GM12801 (cell line): ENCODE measurements around the gene MAP3K1.

ENCODE experiments used
- TF ChIP-seq, protein P1 (sequence below): IDR thresholded peaks from one replicate; pipeline ENCODE4 v1.5.1; 2011; ENCODE audit warnings: control low read depth; ENCODE audit not compliant: insufficient read length; ENCODE audit errors: extremely low read depth

MAP3K1 gene

DNA sequence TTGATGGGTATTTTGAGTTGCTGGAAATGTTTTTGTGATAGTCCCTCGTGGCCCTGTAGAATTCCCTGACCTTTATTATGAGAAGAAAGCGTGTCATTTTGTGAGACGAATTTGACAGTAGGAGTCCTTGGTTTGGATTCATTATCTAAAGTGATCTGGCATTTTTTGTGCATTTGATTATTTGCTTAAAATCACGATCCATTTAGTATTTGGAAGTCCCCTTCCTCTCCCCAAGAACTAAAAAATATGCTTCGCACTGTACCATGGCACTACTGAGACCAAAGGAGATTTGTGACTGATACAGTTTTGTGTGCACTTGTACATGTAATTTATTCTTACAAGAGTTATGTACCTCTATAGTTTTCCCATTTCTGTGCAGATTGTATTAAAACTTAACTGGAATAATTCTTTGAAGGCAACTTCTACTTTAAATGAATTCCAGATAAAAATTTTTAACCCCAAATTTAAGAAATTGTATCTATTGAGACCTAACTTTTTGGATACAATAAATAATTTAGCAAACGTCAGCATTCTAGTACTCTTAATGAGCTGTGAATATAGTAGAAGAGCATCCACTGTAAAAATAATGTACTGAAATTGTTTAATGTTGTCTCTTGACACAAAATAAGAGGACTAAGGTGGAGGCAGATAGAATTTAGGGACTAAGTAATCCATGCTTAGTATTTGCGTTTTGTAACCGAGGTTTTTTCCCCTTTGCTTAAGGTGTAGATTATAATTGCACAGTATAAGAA, 2.1 kb downstream of the MAP3K1 start:
- TF ChIP-seq, protein P1, sequence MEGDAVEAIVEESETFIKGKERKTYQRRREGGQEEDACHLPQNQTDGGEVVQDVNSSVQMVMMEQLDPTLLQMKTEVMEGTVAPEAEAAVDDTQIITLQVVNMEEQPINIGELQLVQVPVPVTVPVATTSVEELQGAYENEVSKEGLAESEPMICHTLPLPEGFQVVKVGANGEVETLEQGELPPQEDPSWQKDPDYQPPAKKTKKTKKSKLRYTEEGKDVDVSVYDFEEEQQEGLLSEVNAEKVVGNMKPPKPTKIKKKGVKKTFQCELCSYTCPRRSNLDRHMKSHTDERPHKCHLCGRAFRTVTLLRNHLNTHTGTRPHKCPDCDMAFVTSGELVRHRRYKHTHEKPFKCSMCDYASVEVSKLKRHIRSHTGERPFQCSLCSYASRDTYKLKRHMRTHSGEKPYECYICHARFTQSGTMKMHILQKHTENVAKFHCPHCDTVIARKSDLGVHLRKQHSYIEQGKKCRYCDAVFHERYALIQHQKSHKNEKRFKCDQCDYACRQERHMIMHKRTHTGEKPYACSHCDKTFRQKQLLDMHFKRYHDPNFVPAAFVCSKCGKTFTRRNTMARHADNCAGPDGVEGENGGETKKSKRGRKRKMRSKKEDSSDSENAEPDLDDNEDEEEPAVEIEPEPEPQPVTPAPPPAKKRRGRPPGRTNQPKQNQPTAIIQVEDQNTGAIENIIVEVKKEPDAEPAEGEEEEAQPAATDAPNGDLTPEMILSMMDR: no peak

DNA sequence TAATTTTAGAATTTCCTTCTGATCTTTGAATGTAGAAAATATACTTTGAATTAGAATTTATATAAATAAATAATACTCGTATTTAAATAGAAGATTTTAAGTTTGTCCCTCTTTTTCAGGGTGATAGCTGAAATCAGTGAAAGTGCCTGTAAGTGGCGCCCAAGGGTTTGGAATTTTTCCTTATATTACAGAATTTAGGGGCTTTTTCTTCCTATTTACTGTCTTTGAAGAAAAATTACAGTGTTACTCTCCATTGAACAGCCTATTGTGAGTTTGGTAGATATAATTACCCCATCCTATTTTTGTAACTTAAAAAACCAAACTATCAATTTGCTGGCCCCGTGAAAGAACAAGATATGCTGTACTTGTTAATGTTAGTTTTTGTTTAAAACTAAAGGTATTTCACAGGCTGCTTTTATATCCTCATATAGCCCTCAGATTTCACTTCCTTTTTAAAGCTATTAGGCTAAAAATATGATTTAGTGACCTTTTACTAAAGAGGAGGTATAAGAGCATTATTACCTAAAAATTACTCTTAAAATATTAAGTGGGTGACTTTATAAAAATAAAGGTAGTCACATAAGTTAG, 3.2 kb downstream of the MAP3K1 start:
- TF ChIP-seq, protein P1: no peak

DNA sequence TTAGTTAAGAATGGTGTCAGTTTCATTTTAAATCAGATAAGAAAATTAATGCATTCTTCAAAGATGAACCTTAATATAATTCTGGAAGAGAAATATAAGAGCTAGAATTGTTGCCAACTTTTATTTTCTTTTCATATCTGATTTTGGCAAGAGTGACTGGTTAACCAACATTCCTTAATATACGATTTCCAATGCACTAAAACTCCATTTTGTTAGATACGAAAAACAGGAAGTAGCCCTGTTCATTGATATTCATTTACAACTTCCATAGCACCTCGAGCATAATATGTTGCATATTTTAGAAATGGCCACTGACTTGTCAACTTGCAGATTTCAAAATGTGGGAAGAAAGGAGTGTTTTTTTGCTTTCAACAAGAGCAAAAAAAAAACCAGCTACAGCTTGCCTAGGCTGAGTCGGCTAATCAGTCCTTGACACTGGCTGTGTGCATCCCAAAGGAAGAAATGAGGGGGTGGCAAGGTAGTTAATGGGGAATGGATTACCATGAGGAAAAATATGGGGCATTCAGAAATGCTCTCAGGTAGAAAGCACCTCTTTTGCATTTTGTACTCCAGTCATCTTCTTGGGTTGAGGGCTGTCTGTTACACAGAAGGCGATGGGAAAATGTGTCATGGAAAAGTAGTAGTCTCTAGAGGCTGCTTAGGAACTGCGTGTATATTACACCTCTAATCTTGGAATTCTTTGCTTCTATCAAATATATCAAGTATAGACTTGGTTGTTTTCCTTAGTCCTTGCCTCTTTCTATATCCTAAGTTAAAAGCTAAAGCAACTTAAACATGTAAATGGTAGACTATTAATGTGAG, 3.9 kb downstream of the MAP3K1 start:
- TF ChIP-seq, protein P1: no peak

DNA sequence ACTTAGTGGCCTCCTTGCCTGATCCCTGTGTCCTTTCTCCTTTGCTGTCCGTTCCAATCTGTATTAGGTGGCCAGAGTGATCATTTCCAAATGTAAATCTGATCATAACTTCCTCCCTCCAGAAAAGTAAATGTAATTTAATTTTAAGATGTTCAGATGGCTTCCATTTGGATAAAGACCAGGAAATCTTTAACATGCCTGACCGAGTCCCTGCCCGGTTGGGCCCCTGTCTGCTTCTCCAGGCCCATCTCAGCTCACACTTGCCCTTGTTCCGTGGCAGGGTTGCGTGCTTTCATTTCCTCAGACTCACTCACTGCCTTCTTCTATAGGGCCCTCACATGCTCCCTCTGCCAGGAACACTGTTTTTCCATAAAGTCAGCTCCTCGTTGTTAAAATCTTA, 7.6 kb downstream of the MAP3K1 start:
- TF ChIP-seq, protein P1: no peak

DNA sequence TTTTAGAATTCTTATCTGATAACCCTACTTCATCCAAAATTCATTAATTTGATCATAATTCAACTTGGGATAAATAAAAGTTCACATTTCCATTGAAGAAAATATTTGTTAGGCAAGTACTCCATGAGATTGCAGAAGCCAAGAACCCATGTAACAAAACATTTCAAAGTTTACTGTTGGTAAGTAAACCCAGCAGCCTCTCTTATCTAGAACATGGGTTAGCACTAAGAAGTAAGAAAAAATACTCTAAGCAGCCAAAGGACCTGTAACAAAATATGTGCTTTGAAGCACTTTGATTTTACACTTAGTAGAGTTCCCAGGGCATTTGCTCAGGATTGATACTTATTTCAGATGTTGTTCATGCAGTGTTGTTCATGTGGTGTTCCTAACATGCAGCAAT, 8.7 kb downstream of the MAP3K1 start:
- TF ChIP-seq, protein P1: no peak

DNA sequence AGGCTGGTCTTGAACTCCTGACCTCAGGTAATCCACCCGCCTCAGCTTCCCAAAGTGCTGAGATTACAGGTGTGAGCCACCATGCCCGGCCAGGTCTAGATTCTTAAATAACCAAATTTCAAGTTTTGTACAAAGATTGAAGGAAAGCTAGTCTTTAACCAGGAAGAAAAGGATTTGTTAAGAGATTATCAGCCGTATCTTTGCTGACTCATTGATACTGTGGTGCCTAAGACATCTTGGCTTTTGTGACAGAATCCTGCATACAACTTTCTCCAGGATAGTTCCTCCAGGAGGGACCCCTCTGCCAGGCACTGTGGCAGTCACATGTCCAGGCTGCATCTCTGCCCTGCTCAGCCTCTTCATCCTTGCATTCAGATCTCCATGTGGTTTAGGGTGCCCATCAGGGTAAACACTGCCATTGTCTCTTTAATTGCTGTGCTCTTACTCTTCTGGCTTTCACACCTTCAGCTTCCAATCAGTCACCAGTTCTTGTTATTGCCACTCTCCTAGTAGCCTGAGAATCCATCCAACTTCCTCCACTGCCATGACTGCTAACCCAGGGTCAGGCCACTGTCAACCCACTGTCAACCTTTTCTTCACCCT, 10.0 kb downstream of the MAP3K1 start:
- TF ChIP-seq, protein P1: no peak

DNA sequence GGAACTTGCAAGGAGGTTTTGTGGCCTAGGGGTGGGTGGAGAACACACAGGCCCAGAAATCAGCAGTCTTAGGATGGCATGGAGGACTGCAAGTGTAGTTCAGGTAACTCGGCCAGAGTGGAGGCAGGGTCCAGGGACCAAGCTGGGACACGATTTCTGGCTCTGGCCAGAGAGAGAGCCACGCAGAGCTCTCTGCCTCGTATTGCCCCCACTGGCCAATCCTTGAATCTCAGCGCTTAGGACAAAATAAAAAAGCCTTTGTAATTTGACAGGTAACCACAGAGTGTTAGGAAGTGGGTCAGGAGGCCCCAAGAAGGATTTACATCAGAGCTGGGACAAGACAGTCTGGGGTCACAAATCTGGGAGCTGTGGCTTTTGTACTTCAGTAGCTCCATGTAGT, 11.7 kb downstream of the MAP3K1 start:
- TF ChIP-seq, protein P1: no peak
